GM23338 (cell line): ENCODE results near the gene DPP10. TPM values are rescaled to one million over a fixed set of nuclear protein-coding genes. Genes with fewer than 3 reads are reported as not detected.

Source experiments
- ATAC-seq: fragments of 200-7000 bp; cut with Tn5 transposase; 3 replicates; pipeline ENCODE4 v1.9.1; 2020
- DNase-seq: peaks from one replicate; pipeline ENCODE4 v3.0.0-alpha.2; 2015; ENCODE audit warnings: low spot score
- H2AFZ ChIP-seq: fragments of 200-600 bp; sonication (generic); 2 replicates; pipeline ENCODE4 v1.8.0; 2016; ENCODE audit warnings: antibody characterized with exemption, mild to moderate bottlenecking, moderate library complexity
- H3F3A ChIP-seq: fragments of 200-600 bp; sonication (generic); replicated peaks from 2 replicates; pipeline ENCODE4 v1.8.0; 2017; ENCODE audit warnings: antibody characterized with exemption, mixed run types, low read depth
- H3K27ac ChIP-seq: fragments of 200-600 bp; sonication (generic); 2 replicates; pipeline ENCODE4 v1.6.1; 2016; ENCODE audit warnings: low read depth
- H3K27me3 ChIP-seq: fragments of 200-600 bp; sonication (generic); 2 replicates; pipeline ENCODE4 v1.8.0; 2016; ENCODE audit warnings: mild to moderate bottlenecking, mixed run types, moderate library complexity; ENCODE audit not compliant: insufficient read depth
- H3K36me3 ChIP-seq: fragments of 200-600 bp; sonication (generic); 2 replicates; pipeline ENCODE4 v1.8.0; 2016; ENCODE audit warnings: mild to moderate bottlenecking; ENCODE audit not compliant: insufficient read depth
- H3K4me1 ChIP-seq: fragments of 200-600 bp; sonication (generic); 2 replicates; pipeline ENCODE4 v1.8.0; 2016; ENCODE audit warnings: mild to moderate bottlenecking, moderate library complexity; ENCODE audit not compliant: insufficient read depth
- H3K4me2 ChIP-seq: fragments of 200-600 bp; sonication (generic); 2 replicates; pipeline ENCODE4 v1.7.1; 2017; ENCODE audit warnings: mixed run types
- H3K4me3 ChIP-seq: fragments of 200-600 bp; sonication (generic); 2 replicates; pipeline ENCODE4 v1.6.1; 2016; ENCODE audit warnings: mixed run types
- H3K79me2 ChIP-seq: fragments of 200-600 bp; sonication (generic); replicated peaks from 2 replicates; pipeline ENCODE4 v1.8.0; 2017; ENCODE audit warnings: mild to moderate bottlenecking; ENCODE audit not compliant: insufficient read depth
- H3K9me2 ChIP-seq: fragments of 200-600 bp; sonication (generic); 2 replicates; pipeline ENCODE4 v1.8.0; 2017; ENCODE audit not compliant: insufficient read depth
- H4K20me1 ChIP-seq: fragments of 200-600 bp; sonication (generic); replicated peaks from 2 replicates; pipeline ENCODE4 v1.8.0; 2017; ENCODE audit warnings: mild to moderate bottlenecking; ENCODE audit not compliant: insufficient read depth
- H3K27ac Mint-ChIP-seq: 2 replicates; pipeline ENCODE4 v1.8.0; 2020; ENCODE audit warnings: inconsistent platforms, mild to moderate bottlenecking, moderate library complexity, mixed read lengths
- H3K27me3 Mint-ChIP-seq: 3 replicates; pipeline ENCODE4 v1.8.0; 2022; ENCODE audit warnings: low read depth, mild to moderate bottlenecking, moderate library complexity, mixed read lengths, inconsistent platforms; ENCODE audit not compliant: insufficient read depth, poor library complexity
- H3K36me3 Mint-ChIP-seq: 3 replicates; pipeline ENCODE4 v1.8.0; 2021; ENCODE audit warnings: low read depth, mild to moderate bottlenecking, inconsistent platforms, moderate library complexity, mixed read lengths
- H3K4me1 Mint-ChIP-seq: 3 replicates; pipeline ENCODE4 v1.8.0; 2020; ENCODE audit warnings: mild to moderate bottlenecking, inconsistent platforms, mixed read lengths
- H3K4me3 Mint-ChIP-seq: 3 replicates; pipeline ENCODE4 v1.8.0; 2021; ENCODE audit warnings: moderate library complexity, mild to moderate bottlenecking, inconsistent platforms, mixed read lengths
- H3K9me3 Mint-ChIP-seq: 3 replicates; pipeline ENCODE4 v1.8.0; 2020; ENCODE audit warnings: moderate library complexity, mild to moderate bottlenecking, inconsistent platforms, mixed read lengths
- EZH2 ChIP-seq: fragments of 200-600 bp; sonication (generic); IDR thresholded peaks from one replicate; pipeline ENCODE4 v1.8.0; 2017; ENCODE audit warnings: antibody characterized with exemption, mild to moderate bottlenecking, low read depth; ENCODE audit not compliant: unreplicated experiment
- EZH2phosphoT487 ChIP-seq: fragments of 200-600 bp; sonication (generic); IDR thresholded peaks from one replicate; pipeline ENCODE4 v1.8.1; 2018; ENCODE audit warnings: antibody characterized with exemption; ENCODE audit not compliant: unreplicated experiment
- JUNB ChIP-seq: IDR thresholded peaks from one replicate; pipeline ENCODE4 v1.6.1; 2016; ENCODE audit warnings: antibody characterized with exemption; ENCODE audit not compliant: unreplicated experiment
- NANOG ChIP-seq: IDR thresholded peaks from 2 replicates; pipeline ENCODE4 v1.6.1; 2016; ENCODE audit warnings: antibody characterized with exemption, borderline replicate concordance
- STAT1 ChIP-seq: IDR thresholded peaks from one replicate; pipeline ENCODE4 v1.6.1; 2016; ENCODE audit warnings: antibody characterized with exemption; ENCODE audit not compliant: unreplicated experiment
- polyA plus RNA-seq: library from polyadenylated mRNA; unstranded; fragments of >200 nt; fragmentation: Nextera tagmentation; extraction: Ambion mirVana; gene quantifications from 2 replicates; pipeline ENCODE4 v1.2.1, GENCODE V29; 2016
- total RNA-seq: library from RNA; depleted of rRNA; stranded (reverse); fragments of >200 nt; shearing (Covaris generic); gene quantifications from 2 replicates; pipeline ENCODE4 v1.2.3, GENCODE V29; 2014
- TF ChIP-seq, protein P1 (sequence below): IDR thresholded peaks from 2 replicates; pipeline ENCODE4 v1.6.1; 2016; ENCODE audit warnings: antibody characterized with exemption
- TF ChIP-seq, protein P2 (sequence below): IDR thresholded peaks from one replicate; pipeline ENCODE4 v1.6.1; 2018; ENCODE audit warnings: antibody characterized with exemption; ENCODE audit not compliant: unreplicated experiment
- TF ChIP-seq, protein P3 (sequence below), 2 experiments: fragments of 200-600 bp in 1 of 2; sonication (generic) in 1 of 2; conservative IDR thresholded peaks; 2 replicates each; pipeline versions ENCODE4 v1.5.1 to v1.6.1; 2016 to 2017; ENCODE audit warnings: antibody characterized with exemption in 2 of 2, low read depth in 2 of 2, mild to moderate bottlenecking in 2 of 2, moderate library complexity in 1 of 2
- TF ChIP-seq, protein P4 (sequence below): fragments of 250-450 bp; sonication (Bioruptor Pico); IDR thresholded peaks from 2 replicates; pipeline ENCODE4 v1.5.0; 2020; ENCODE audit warnings: mild to moderate bottlenecking, moderate library complexity

The DPP10 gene
- total and polyA plus RNA-seq, 2 experiments from 2014 or later: 3.6 to 14.8 TPM

- H3K9me3 Mint-ChIP-seq: no peaks in the 10 kb centered on the region; the same call in 2 of the 3 replicates
- H3K79me2 ChIP-seq: peaks cover 21% of the 10 kb centered on the region
- H3K27me3 ChIP-seq: peaks cover 41% of the 10 kb centered on the region
- peaks cover 12% of the 10 kb centered on the region for H3K4me1 Mint-ChIP-seq
- TF ChIP-seq NANOG (no peak), EZH2phosphoT487 (no peak), STAT1 (no peak), JUNB (no peak), EZH2 (no peak)
- TF ChIP-seq, protein P1, sequence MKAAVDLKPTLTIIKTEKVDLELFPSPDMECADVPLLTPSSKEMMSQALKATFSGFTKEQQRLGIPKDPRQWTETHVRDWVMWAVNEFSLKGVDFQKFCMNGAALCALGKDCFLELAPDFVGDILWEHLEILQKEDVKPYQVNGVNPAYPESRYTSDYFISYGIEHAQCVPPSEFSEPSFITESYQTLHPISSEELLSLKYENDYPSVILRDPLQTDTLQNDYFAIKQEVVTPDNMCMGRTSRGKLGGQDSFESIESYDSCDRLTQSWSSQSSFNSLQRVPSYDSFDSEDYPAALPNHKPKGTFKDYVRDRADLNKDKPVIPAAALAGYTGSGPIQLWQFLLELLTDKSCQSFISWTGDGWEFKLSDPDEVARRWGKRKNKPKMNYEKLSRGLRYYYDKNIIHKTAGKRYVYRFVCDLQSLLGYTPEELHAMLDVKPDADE: no peak
- TF ChIP-seq, protein P2, sequence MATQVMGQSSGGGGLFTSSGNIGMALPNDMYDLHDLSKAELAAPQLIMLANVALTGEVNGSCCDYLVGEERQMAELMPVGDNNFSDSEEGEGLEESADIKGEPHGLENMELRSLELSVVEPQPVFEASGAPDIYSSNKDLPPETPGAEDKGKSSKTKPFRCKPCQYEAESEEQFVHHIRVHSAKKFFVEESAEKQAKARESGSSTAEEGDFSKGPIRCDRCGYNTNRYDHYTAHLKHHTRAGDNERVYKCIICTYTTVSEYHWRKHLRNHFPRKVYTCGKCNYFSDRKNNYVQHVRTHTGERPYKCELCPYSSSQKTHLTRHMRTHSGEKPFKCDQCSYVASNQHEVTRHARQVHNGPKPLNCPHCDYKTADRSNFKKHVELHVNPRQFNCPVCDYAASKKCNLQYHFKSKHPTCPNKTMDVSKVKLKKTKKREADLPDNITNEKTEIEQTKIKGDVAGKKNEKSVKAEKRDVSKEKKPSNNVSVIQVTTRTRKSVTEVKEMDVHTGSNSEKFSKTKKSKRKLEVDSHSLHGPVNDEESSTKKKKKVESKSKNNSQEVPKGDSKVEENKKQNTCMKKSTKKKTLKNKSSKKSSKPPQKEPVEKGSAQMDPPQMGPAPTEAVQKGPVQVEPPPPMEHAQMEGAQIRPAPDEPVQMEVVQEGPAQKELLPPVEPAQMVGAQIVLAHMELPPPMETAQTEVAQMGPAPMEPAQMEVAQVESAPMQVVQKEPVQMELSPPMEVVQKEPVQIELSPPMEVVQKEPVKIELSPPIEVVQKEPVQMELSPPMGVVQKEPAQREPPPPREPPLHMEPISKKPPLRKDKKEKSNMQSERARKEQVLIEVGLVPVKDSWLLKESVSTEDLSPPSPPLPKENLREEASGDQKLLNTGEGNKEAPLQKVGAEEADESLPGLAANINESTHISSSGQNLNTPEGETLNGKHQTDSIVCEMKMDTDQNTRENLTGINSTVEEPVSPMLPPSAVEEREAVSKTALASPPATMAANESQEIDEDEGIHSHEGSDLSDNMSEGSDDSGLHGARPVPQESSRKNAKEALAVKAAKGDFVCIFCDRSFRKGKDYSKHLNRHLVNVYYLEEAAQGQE: peak; percentile 69
- TF ChIP-seq, protein P3, sequence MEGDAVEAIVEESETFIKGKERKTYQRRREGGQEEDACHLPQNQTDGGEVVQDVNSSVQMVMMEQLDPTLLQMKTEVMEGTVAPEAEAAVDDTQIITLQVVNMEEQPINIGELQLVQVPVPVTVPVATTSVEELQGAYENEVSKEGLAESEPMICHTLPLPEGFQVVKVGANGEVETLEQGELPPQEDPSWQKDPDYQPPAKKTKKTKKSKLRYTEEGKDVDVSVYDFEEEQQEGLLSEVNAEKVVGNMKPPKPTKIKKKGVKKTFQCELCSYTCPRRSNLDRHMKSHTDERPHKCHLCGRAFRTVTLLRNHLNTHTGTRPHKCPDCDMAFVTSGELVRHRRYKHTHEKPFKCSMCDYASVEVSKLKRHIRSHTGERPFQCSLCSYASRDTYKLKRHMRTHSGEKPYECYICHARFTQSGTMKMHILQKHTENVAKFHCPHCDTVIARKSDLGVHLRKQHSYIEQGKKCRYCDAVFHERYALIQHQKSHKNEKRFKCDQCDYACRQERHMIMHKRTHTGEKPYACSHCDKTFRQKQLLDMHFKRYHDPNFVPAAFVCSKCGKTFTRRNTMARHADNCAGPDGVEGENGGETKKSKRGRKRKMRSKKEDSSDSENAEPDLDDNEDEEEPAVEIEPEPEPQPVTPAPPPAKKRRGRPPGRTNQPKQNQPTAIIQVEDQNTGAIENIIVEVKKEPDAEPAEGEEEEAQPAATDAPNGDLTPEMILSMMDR (conservative IDR thresholded peaks at IDR 0.05; ENCODE audit: low read depth in 2 of 2): no peak
- TF ChIP-seq, protein P4, sequence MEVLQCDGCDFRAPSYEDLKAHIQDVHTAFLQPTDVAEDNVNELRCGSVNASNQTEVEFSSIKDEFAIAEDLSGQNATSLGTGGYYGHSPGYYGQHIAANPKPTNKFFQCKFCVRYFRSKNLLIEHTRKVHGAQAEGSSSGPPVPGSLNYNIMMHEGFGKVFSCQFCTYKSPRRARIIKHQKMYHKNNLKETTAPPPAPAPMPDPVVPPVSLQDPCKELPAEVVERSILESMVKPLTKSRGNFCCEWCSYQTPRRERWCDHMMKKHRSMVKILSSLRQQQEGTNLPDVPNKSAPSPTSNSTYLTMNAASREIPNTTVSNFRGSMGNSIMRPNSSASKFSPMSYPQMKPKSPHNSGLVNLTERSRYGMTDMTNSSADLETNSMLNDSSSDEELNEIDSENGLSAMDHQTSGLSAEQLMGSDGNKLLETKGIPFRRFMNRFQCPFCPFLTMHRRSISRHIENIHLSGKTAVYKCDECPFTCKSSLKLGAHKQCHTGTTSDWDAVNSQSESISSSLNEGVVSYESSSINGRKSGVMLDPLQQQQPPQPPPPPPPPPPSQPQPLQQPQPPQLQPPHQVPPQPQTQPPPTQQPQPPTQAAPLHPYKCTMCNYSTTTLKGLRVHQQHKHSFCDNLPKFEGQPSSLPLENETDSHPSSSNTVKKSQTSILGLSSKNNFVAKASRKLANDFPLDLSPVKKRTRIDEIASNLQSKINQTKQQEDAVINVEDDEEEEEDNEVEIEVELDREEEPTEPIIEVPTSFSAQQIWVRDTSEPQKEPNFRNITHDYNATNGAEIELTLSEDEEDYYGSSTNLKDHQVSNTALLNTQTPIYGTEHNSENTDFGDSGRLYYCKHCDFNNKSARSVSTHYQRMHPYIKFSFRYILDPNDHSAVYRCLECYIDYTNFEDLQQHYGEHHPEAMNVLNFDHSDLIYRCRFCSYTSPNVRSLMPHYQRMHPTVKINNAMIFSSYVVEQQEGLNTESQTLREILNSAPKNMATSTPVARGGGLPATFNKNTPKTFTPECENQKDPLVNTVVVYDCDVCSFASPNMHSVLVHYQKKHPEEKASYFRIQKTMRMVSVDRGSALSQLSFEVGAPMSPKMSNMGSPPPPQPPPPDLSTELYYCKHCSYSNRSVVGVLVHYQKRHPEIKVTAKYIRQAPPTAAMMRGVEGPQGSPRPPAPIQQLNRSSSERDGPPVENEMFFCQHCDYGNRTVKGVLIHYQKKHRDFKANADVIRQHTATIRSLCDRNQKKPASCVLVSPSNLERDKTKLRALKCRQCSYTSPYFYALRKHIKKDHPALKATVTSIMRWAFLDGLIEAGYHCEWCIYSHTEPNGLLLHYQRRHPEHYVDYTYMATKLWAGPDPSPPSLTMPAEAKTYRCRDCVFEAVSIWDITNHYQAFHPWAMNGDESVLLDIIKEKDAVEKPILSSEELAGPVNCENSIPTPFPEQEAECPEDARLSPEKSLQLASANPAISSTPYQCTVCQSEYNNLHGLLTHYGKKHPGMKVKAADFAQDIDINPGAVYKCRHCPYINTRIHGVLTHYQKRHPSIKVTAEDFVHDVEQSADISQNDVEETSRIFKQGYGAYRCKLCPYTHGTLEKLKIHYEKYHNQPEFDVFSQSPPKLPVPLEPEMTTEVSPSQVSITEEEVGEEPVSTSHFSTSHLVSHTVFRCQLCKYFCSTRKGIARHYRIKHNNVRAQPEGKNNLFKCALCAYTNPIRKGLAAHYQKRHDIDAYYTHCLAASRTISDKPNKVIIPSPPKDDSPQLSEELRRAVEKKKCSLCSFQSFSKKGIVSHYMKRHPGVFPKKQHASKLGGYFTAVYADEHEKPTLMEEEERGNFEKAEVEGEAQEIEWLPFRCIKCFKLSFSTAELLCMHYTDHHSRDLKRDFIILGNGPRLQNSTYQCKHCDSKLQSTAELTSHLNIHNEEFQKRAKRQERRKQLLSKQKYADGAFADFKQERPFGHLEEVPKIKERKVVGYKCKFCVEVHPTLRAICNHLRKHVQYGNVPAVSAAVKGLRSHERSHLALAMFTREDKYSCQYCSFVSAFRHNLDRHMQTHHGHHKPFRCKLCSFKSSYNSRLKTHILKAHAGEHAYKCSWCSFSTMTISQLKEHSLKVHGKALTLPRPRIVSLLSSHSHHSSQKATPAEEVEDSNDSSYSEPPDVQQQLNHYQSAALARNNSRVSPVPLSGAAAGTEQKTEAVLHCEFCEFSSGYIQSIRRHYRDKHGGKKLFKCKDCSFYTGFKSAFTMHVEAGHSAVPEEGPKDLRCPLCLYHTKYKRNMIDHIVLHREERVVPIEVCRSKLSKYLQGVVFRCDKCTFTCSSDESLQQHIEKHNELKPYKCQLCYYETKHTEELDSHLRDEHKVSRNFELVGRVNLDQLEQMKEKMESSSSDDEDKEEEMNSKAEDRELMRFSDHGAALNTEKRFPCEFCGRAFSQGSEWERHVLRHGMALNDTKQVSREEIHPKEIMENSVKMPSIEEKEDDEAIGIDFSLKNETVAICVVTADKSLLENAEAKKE: no peak
- no peaks in the 10 kb centered on the region for H3F3A ChIP-seq
- DNase-seq (peak; percentile 62), ATAC-seq (peak; percentile 29)
- H3K4me3 ChIP-seq: peak overlapping the region; percentile 79
- H2AFZ ChIP-seq: peak overlapping the region; percentile 61
- peaks cover 15% of the 10 kb centered on the region for H4K20me1 ChIP-seq
- H3K4me1 ChIP-seq: peaks cover 12% of the 10 kb centered on the region
- H3K4me2 ChIP-seq: peak overlapping the region; percentile 95
- peak overlapping the region; percentile 88 for H3K4me3 Mint-ChIP-seq
- no peaks in the 10 kb centered on the region for H3K36me3 ChIP-seq
- no peak overlapping the region for H3K27ac ChIP-seq
- H3K9me2 ChIP-seq: no peaks in the 10 kb centered on the region
- H3K27ac Mint-ChIP-seq: no peak overlapping the region
- peaks cover 26% of the 10 kb centered on the region for H3K27me3 Mint-ChIP-seq
- H3K36me3 Mint-ChIP-seq: peaks cover 4% of the 10 kb centered on the region; the same call in 2 of the 3 replicates
Observed at GRCh38 chr2:115162494-115163293, 720.3 kb downstream of the DPP10 start.
